Liver (tissue), 3 donors: ENCODE measurements around the gene SLC22A8.

Source experiments
- ATF3 ChIP-seq: IDR thresholded peaks from 2 replicates; pipeline ENCODE4 v1.6.1; 2016; ENCODE audit warnings: antibody characterized with exemption
- CTCF ChIP-seq: fragments of 150-350 bp; IDR thresholded peaks from 2 replicates; pipeline ENCODE4 v1.5.1; 2017; ENCODE audit warnings: improper control_type of control experiment, low read depth, low read length; ENCODE audit not compliant: missing input control
- FOXA1 ChIP-seq: IDR thresholded peaks from 2 replicates; pipeline ENCODE4 v1.6.1; 2016; ENCODE audit warnings: antibody characterized with exemption
- JUND ChIP-seq, 2 donors: IDR thresholded peaks; 2 replicates each; pipeline ENCODE4 v1.6.1; 2016; ENCODE audit warnings: antibody characterized with exemption in 2 of 2
- MAX ChIP-seq: IDR thresholded peaks from 2 replicates; pipeline ENCODE4 v1.6.1; 2016; ENCODE audit warnings: antibody characterized with exemption
- RAD21 ChIP-seq, 2 donors: IDR thresholded peaks; 2 replicates each; pipeline ENCODE4 v1.6.1; 2016; ENCODE audit warnings: antibody characterized with exemption in 2 of 2, mild to moderate bottlenecking in 2 of 2
- REST ChIP-seq: IDR thresholded peaks from 2 replicates; pipeline ENCODE4 v1.6.1; 2016; ENCODE audit warnings: antibody characterized with exemption, mild to moderate bottlenecking
- TAF1 ChIP-seq: conservative IDR thresholded peaks from 2 replicates; pipeline ENCODE4 v1.6.1; 2016; ENCODE audit warnings: antibody characterized with exemption, mild to moderate bottlenecking
- YY1 ChIP-seq: IDR thresholded peaks from 2 replicates; pipeline ENCODE4 v1.6.1; 2016; ENCODE audit warnings: antibody characterized with exemption, mild to moderate bottlenecking
- ZBTB33 ChIP-seq: IDR thresholded peaks from 2 replicates; pipeline ENCODE4 v1.6.1; 2016; ENCODE audit warnings: antibody characterized with exemption
- donor health status: healthy.
- donor health status: healthy.

GRCh38 chr11:62974848-62975522, 40.7 kb downstream of the SLC22A8 start:
- peak; percentile 5 for TF ChIP-seq CTCF
- TF ChIP-seq MAX = no peak
- no peak for TF ChIP-seq JUND (IDR thresholded peaks at IDR 0.05)
- TF ChIP-seq RAD21 (IDR thresholded peaks at IDR 0.05) = peak in 1 of 2 donors; percentile 22
- no peak for TF ChIP-seq REST
- TF ChIP-seq YY1 = no peak
- TF ChIP-seq TAF1 = no peak
- no peak for TF ChIP-seq FOXA1
- TF ChIP-seq ATF3 = no peak
- no peak for TF ChIP-seq ZBTB33
